ENCODE results near the gene CELF4. TPM values are rescaled to one million over a fixed set of nuclear protein-coding genes. Genes with fewer than 3 reads are reported as not detected.

The CELF4 gene
- total RNA-seq, 1 experiment from 2014 or later, result 0.11 TPM

DNA sequence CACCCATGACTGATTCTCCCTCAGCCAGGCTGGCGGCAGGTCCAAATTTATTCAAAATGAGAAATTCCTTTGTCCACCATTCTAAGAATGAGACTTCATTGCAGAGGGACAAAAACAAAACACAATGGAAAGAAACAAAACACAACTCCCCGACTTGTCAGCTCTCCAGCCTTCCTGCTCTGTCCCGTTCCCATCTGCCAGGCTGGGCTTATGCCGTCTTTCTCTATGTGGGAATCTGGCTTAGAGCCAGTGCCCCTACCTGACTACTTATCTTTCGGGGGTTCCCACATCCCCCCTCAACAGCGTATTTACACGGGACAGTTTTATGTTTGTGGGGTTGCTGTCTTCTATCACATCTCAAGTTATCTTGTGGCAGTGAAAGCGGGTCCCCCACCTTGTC lies 13.8 kb downstream of the CELF4 start:
- ChIA-PET POLR2A (no interaction called here), CTCF (no interaction called here)
- Mint-ChIP-seq H3K4me1 (ENCODE audit: low read depth, unreplicated experiment) (no peaks in the 10 kb centered on the region), H3K9me3 (ENCODE audit: unreplicated experiment) (no peaks in the 10 kb centered on the region), H3K27ac (ENCODE audit: unreplicated experiment) (no peak overlapping the region), H3K36me3 (ENCODE audit: insufficient read depth, unreplicated experiment) (no peaks in the 10 kb centered on the region), H3K27me3 (ENCODE audit: insufficient read depth, unreplicated experiment) (peaks cover 7% of the 10 kb centered on the region), H3K4me3 (ENCODE audit: unreplicated experiment) (no peak overlapping the region)
- Histone ChIP-seq H3K4me1 (no peaks in the 10 kb centered on the region), H3K9me3 (no peaks in the 10 kb centered on the region), H3K36me3 (ENCODE audit: control insufficient read depth, insufficient read depth, low read length) (no peaks in the 10 kb centered on the region), H3K4me3 (ENCODE audit: low read depth, low read length) (no peak overlapping the region), H3K27me3 (replicated peaks; ENCODE audit: control insufficient read depth, insufficient read depth, low read length) (no peaks in the 10 kb centered on the region)
- TF ChIP-seq, protein P1, sequence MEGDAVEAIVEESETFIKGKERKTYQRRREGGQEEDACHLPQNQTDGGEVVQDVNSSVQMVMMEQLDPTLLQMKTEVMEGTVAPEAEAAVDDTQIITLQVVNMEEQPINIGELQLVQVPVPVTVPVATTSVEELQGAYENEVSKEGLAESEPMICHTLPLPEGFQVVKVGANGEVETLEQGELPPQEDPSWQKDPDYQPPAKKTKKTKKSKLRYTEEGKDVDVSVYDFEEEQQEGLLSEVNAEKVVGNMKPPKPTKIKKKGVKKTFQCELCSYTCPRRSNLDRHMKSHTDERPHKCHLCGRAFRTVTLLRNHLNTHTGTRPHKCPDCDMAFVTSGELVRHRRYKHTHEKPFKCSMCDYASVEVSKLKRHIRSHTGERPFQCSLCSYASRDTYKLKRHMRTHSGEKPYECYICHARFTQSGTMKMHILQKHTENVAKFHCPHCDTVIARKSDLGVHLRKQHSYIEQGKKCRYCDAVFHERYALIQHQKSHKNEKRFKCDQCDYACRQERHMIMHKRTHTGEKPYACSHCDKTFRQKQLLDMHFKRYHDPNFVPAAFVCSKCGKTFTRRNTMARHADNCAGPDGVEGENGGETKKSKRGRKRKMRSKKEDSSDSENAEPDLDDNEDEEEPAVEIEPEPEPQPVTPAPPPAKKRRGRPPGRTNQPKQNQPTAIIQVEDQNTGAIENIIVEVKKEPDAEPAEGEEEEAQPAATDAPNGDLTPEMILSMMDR (IDR thresholded peaks at IDR 0.05; ENCODE audit: insufficient read depth in 1 of 2, low read depth in 1 of 2, low read length in 1 of 2, severe bottlenecking in 1 of 2, unreplicated experiment in 1 of 2), result no peak
- BruUV-seq (replicated peaks), result no TSS peak
- intact Hi-C loops (cut with micrococcal nuclease; ENCODE audit: unreplicated experiment), result no loop called here
- DNase-seq, result no peak

- Mint-ChIP-seq H3K36me3 (ENCODE audit: insufficient read depth, unreplicated experiment) (no peaks in the 10 kb centered on the region), H3K27ac (ENCODE audit: unreplicated experiment) (no peak overlapping the region), H3K4me1 (ENCODE audit: low read depth, unreplicated experiment) (no peaks in the 10 kb centered on the region), H3K4me3 (ENCODE audit: unreplicated experiment) (no peak overlapping the region), H3K9me3 (ENCODE audit: unreplicated experiment) (no peaks in the 10 kb centered on the region), H3K27me3 (ENCODE audit: insufficient read depth, unreplicated experiment) (peaks cover 8% of the 10 kb centered on the region)
- Histone ChIP-seq H3K9me3 (no peaks in the 10 kb centered on the region), H3K36me3 (ENCODE audit: control insufficient read depth, insufficient read depth, low read length) (no peaks in the 10 kb centered on the region), H3K4me1 (no peaks in the 10 kb centered on the region), H3K4me3 (ENCODE audit: low read depth, low read length) (no peak overlapping the region), H3K27me3 (replicated peaks; ENCODE audit: control insufficient read depth, insufficient read depth, low read length) (no peaks in the 10 kb centered on the region)
- ChIA-PET POLR2A (no interaction called here), CTCF (no interaction called here)
- TF ChIP-seq, protein P1 (IDR thresholded peaks at IDR 0.05; ENCODE audit: insufficient read depth in 1 of 2, low read depth in 1 of 2, low read length in 1 of 2, severe bottlenecking in 1 of 2, unreplicated experiment in 1 of 2), result no peak
- intact Hi-C loops (cut with micrococcal nuclease; ENCODE audit: unreplicated experiment), result no loop called here
- DNase-seq, result no peak
- BruUV-seq (replicated peaks), result no TSS peak
Observed at GRCh38 chr18:37551249-37551648, 14.3 kb downstream of the CELF4 start.

DNA sequence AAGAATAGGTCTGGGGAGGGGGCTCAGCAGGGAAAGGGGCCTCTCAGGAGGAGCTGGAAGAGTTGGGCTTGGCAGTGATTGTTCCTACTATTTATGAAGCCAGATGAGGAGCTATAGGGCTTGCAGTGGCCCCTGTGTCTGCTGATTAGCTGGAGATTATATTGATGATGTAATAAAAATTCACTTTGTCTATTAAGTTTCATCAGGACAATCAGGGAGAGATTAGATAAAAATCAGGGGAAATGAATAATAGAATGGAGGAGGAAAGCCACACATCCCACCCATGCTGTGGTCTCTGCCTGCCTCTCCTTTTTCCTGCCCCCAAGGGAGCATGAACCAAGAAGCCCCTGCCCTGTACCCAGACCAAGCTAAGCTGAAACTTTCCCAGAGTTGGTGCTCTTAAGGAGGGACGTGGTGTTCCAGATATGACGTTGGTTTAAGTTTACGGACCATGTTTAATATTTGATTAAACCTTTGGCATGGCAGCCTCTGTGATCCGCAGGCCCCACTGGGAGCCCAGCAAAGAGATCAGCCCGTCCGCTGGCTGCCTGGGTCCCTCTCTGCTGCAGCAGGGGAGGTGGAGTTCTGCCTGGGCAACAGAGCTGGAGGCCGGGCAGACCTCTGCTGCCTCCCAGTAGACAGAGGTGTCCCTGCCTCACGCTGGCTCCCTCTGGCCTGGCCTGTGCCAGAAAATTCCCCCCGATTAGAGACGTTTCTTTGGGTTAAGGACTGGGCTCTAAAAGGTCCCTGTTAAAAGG lies 15.3 kb downstream of the CELF4 start:
- TF ChIP-seq, protein P1 (IDR thresholded peaks at IDR 0.05; ENCODE audit: insufficient read depth in 1 of 2, low read depth in 1 of 2, low read length in 1 of 2, severe bottlenecking in 1 of 2, unreplicated experiment in 1 of 2), result no peak
- Mint-ChIP-seq H3K4me1 (ENCODE audit: low read depth, unreplicated experiment) (no peaks in the 10 kb centered on the region), H3K36me3 (ENCODE audit: insufficient read depth, unreplicated experiment) (no peaks in the 10 kb centered on the region), H3K9me3 (ENCODE audit: unreplicated experiment) (no peaks in the 10 kb centered on the region), H3K4me3 (ENCODE audit: unreplicated experiment) (no peak overlapping the region), H3K27ac (ENCODE audit: unreplicated experiment) (no peak overlapping the region), H3K27me3 (ENCODE audit: insufficient read depth, unreplicated experiment) (peaks cover 15% of the 10 kb centered on the region)
- H3K4me1 ChIP-seq, result no peaks in the 10 kb centered on the region
- no peaks in the 10 kb centered on the region for H3K36me3 ChIP-seq (ENCODE audit: control insufficient read depth, insufficient read depth, low read length)
- H3K9me3 ChIP-seq, result no peaks in the 10 kb centered on the region
- DNase-seq, result no peak
- CTCF ChIA-PET, result no interaction called here
- H3K4me3 ChIP-seq (ENCODE audit: low read depth, low read length), result no peak overlapping the region
- intact Hi-C loops (cut with micrococcal nuclease; ENCODE audit: unreplicated experiment), result no loop called here
- POLR2A ChIA-PET, result no interaction called here
- no peaks in the 10 kb centered on the region for H3K27me3 ChIP-seq (replicated peaks; ENCODE audit: control insufficient read depth, insufficient read depth, low read length)
- no TSS peak for BruUV-seq (replicated peaks)
